SK-N-SH (cell line): ENCODE data around the gene SAMD8. TPM values are rescaled to one million over a fixed set of nuclear protein-coding genes. Genes with fewer than 3 reads are reported as not detected.

Experiments
- CTCF ChIA-PET: fragments of 300-600, 350-600 bp; formaldehyde crosslinking; extraction: SDS; loops from one replicate; lab custom pipeline; 2021; lab: Yijun Ruan, JAX
- POLR2A ChIA-PET: fragments of 350-600 bp; sonication (Branson Sonifier 250); formaldehyde crosslinking; extraction: SDS; loops from one replicate; lab custom pipeline; 2020; ENCODE audit warnings: antibody characterized with exemption, inconsistent platforms; lab: Yijun Ruan, JAX
- DNase-seq: peaks from one replicate; pipeline ENCODE4 v3.0.0; 2012
- H2AFZ ChIP-seq: fragments of 200-600 bp; sonication (generic); 2 replicates; pipeline ENCODE4 v1.8.1; 2016; ENCODE audit warnings: antibody characterized with exemption, mild to moderate bottlenecking, low read depth
- H3F3A ChIP-seq: fragments of 200-600 bp; sonication (generic); replicated peaks from 2 replicates; pipeline ENCODE3; 2016; ENCODE audit warnings: antibody characterized with exemption, mild to moderate bottlenecking; ENCODE audit not compliant: insufficient read depth
- H3K27ac ChIP-seq, 2 experiments: fragments of 200-500 bp in 1 of 2; fragments of 200-600 bp in 1 of 2; sonication (Bioruptor generic) in 1 of 2; sonication (generic), shearing (Covaris generic) in 1 of 2; 2 replicates each; pipeline versions ENCODE4 v1.5.1 to v1.6.1; 2014 to 2016; ENCODE audit warnings: low read depth in 2 of 2, inconsistent platforms in 1 of 2, low read length in 1 of 2, mild to moderate bottlenecking in 1 of 2, mixed read lengths in 1 of 2
- H3K27me3 ChIP-seq: fragments of 200-600 bp; sonication (generic), shearing (Covaris generic); 2 replicates; pipeline ENCODE4 v1.6.1; 2016; ENCODE audit warnings: mixed run types; ENCODE audit not compliant: insufficient read depth
- H3K36me3 ChIP-seq, 2 experiments: fragments of 200-500 bp in 1 of 2; fragments of 200-600 bp in 1 of 2; sonication (Bioruptor generic) in 1 of 2; sonication (generic) in 1 of 2; replicated peaks in 1 of 2; 2 replicates each; pipeline versions ENCODE3 to v1.5.1; 2014 to 2016; ENCODE audit warnings: low read length in 1 of 2, mild to moderate bottlenecking in 1 of 2; ENCODE audit not compliant: insufficient read depth in 2 of 2, control insufficient read depth in 1 of 2
- H3K4me1 ChIP-seq, 2 experiments: fragments of 200-500 bp in 1 of 2; fragments of 200-600 bp in 1 of 2; sonication (Bioruptor generic) in 1 of 2; sonication (generic), shearing (Covaris generic) in 1 of 2; 2 replicates each; pipeline versions ENCODE4 v1.5.1 to v1.6.1; 2014 to 2016; ENCODE audit warnings: low read depth in 1 of 2, low read length in 1 of 2, mixed run types in 1 of 2; ENCODE audit not compliant: insufficient read depth in 2 of 2, control insufficient read depth in 1 of 2
- H3K4me2 ChIP-seq: fragments of 200-600 bp; sonication (generic), shearing (Covaris generic); 2 replicates; pipeline ENCODE4 v1.6.1; 2017; ENCODE audit warnings: mixed run types
- H3K4me3 ChIP-seq, 2 experiments: fragments of 200-500 bp in 1 of 2; fragments of 200-600 bp in 1 of 2; sonication (Bioruptor generic) in 1 of 2; sonication (generic), shearing (Covaris generic) in 1 of 2; 2 replicates each; pipeline versions ENCODE4 v1.5.1 to v1.8.1; 2014 to 2016; ENCODE audit warnings: low read depth in 2 of 2, inconsistent platforms in 1 of 2, low read length in 1 of 2, mild to moderate bottlenecking in 1 of 2, mixed read lengths in 1 of 2, moderate library complexity in 1 of 2
- H3K79me2 ChIP-seq: fragments of 200-600 bp; sonication (generic); 2 replicates; pipeline ENCODE4 v1.8.1; 2017; ENCODE audit warnings: mild to moderate bottlenecking; ENCODE audit not compliant: insufficient read depth
- H3K9ac ChIP-seq: fragments of 200-600 bp; sonication (generic); 2 replicates; pipeline ENCODE4 v1.6.1; 2017; ENCODE audit warnings: mixed run types
- H3K9me2 ChIP-seq: fragments of 200-600 bp; sonication (generic); 2 replicates; pipeline ENCODE4 v1.6.1; 2017; ENCODE audit warnings: mixed run types
- H3K9me3 ChIP-seq: fragments of 200-600 bp; sonication (generic); 2 replicates; pipeline ENCODE4 v1.6.1; 2017; ENCODE audit warnings: mixed run types, mild to moderate bottlenecking, moderate library complexity
- H4K20me1 ChIP-seq: fragments of 200-600 bp; sonication (generic); 2 replicates; pipeline ENCODE4 v1.6.1; 2017; ENCODE audit warnings: mild to moderate bottlenecking, mixed run types; ENCODE audit not compliant: insufficient read depth
- CHD2 ChIP-seq: fragments of 150-350 bp; IDR thresholded peaks from 2 replicates; pipeline ENCODE4 v1.6.1; 2018; ENCODE audit warnings: low read length; ENCODE audit not compliant: partially characterized antibody
- EP300 ChIP-seq, 2 experiments: IDR thresholded peaks; 2 replicates each; pipeline versions ENCODE4 v1.4.0 to v1.6.1; 2012; ENCODE audit warnings: borderline replicate concordance in 1 of 2, low read depth in 1 of 2, low read length in 1 of 2
- EZH2phosphoT487 ChIP-seq: fragments of 200-600 bp; sonication (generic); IDR thresholded peaks from 2 replicates; pipeline ENCODE4 v1.6.1; 2017; ENCODE audit warnings: low read depth, mixed run types, mild to moderate bottlenecking, antibody characterized with exemption, moderate library complexity, borderline replicate concordance
- FOXJ3 ChIP-seq: sonication (generic); formaldehyde crosslinking; IDR thresholded peaks from 2 replicates; pipeline ENCODE4 v1.5.1; 2020; ENCODE audit warnings: mild to moderate bottlenecking, missing genetic modification reagents
- FOXM1 ChIP-seq: IDR thresholded peaks from 2 replicates; pipeline ENCODE4 v1.4.0; 2012; ENCODE audit warnings: low read depth, mild to moderate bottlenecking
- GATA2 ChIP-seq: sonication (generic); formaldehyde crosslinking; IDR thresholded peaks from 2 replicates; pipeline ENCODE4 v1.5.0; 2020; ENCODE audit warnings: mild to moderate bottlenecking, missing genetic modification reagents
- IRF3 ChIP-seq: fragments of 150-350 bp; IDR thresholded peaks from 2 replicates; pipeline ENCODE4 v1.6.1; 2016; ENCODE audit warnings: mild to moderate bottlenecking, low read depth, low read length
- MAX ChIP-seq: IDR thresholded peaks from 2 replicates; pipeline ENCODE4 v1.4.0; 2012; ENCODE audit warnings: low read depth
- MEF2A ChIP-seq: IDR thresholded peaks from 2 replicates; pipeline ENCODE4 v1.4.0; 2012; ENCODE audit warnings: low read depth, borderline replicate concordance
- MXI1 ChIP-seq: IDR thresholded peaks from 2 replicates; pipeline ENCODE4 v1.6.1; 2012; ENCODE audit warnings: mild to moderate bottlenecking, low read depth, low read length, improper control_type of control experiment
- NFIC ChIP-seq: IDR thresholded peaks from 2 replicates; pipeline ENCODE4 v1.4.0; 2012; ENCODE audit warnings: borderline replicate concordance
- NRF1 ChIP-seq: IDR thresholded peaks from 2 replicates; pipeline ENCODE4 v1.6.1; 2012; ENCODE audit warnings: low read depth, mild to moderate bottlenecking, low read length
- POLR2AphosphoS5 ChIP-seq: IDR thresholded peaks from 2 replicates; pipeline ENCODE4 v1.6.1; 2012; ENCODE audit warnings: low read depth, low read length
- RCOR1 ChIP-seq: fragments of 150-350 bp; IDR thresholded peaks from 2 replicates; pipeline ENCODE4 v1.6.1; 2017; ENCODE audit warnings: antibody characterized with exemption, low read length
- RXRA ChIP-seq: IDR thresholded peaks from 2 replicates; pipeline ENCODE4 v1.4.0; 2012; ENCODE audit warnings: low read depth, mild to moderate bottlenecking, borderline replicate concordance
- SMC3 ChIP-seq: IDR thresholded peaks from 2 replicates; pipeline ENCODE4 v1.6.1; 2012; ENCODE audit warnings: low read depth, low read length, improper control_type of control experiment
- YY1 ChIP-seq: IDR thresholded peaks from 2 replicates; pipeline ENCODE4 v1.4.0; 2012; ENCODE audit warnings: low read depth, mild to moderate bottlenecking
- WGBS: methylation state at CpG from one replicate; pipeline ENCODE4 v1.1.6; 2017; ENCODE audit warnings: low lambda C conversion rate; 5-methylcytosine and 5-hydroxymethylcytosine counted together
- polyA plus RNA-seq, 3 experiments: library from polyadenylated mRNA; depleted of rRNA; stranded (reverse); fragments of >200 nt; gene quantifications; 2 replicates each; pipeline ENCODE4 v1.2.3, GENCODE V29; 2012
- TF ChIP-seq, protein P1 (sequence below): IDR thresholded peaks from 2 replicates; pipeline ENCODE4 v1.6.1; 2012; ENCODE audit warnings: mild to moderate bottlenecking, low read depth, low read length, moderate library complexity
- TF ChIP-seq, protein P2 (sequence below): fragments of 200-600 bp; sonication (generic); IDR thresholded peaks from 2 replicates; pipeline ENCODE4 v1.6.1; 2017; ENCODE audit warnings: antibody characterized with exemption, mild to moderate bottlenecking, moderate library complexity

SAMD8 gene
- polyA plus RNA-seq, 1 of the 3 experiments (the other 2 are of a cell fraction): 9.7 TPM

GRCh38 chr10:75209921-75210281 is 98.4 kb downstream of the SAMD8 start:
- 2% methylated on average over 16 of the region's 19 CpGs for WGBS
- ChIA-PET CTCF (interaction anchor here (0.8 to 4.3 kb wide), 7 partner anchors 15 to 98 kb away, joined by 3 to 36 read pairs (median 5); partner anchors contain the start of genes COMTD1 and SAMD8), POLR2A (interaction anchor here (0.7 to 3.0 kb wide), 8 partner anchors 12 to 1033 kb away, joined by 3 to 15 read pairs (median 4); partner anchors contain the start of genes SAMD8 and ZNF503)

GRCh38 chr10:75210282-75211006 is 99.0 kb downstream of the SAMD8 start, which contains the start of gene VDAC2:
Gene VDAC2, plus strand, starts transcription at chr10:75210796. Its CDS starts 363 bp downstream, at chr10:75211159.
- Histone ChIP-seq H3K79me2 (peaks cover 48% of the 10 kb centered on the region), H3K27me3 (no peaks in the 10 kb centered on the region), H3K9me2 (no peaks in the 10 kb centered on the region), H3K9me3 (no peaks in the 10 kb centered on the region), H3F3A (peaks cover 20% of the 10 kb centered on the region), H3K36me3 (peaks cover 13 to 36% of the 10 kb centered on the region in 2 experiments), H2AFZ (peak within 1 kb of the TSS; percentile 82), H3K4me3 (peak within 1 kb of the TSS; percentile 84 to 93), H3K4me1 (peaks cover 13 to 15% of the 10 kb centered on the region in 2 experiments; a peak in 3 of 4 replicates), H3K4me2 (peak within 1 kb of the TSS; percentile 84), H3K9ac (peak within 1 kb of the TSS; percentile 100), H4K20me1 (peaks cover 20% of the 10 kb centered on the region), H3K27ac (peak within 1 kb of the TSS; percentile 96 to 98)
- ChIA-PET CTCF (interaction anchor here (0.8 to 4.3 kb wide), 7 partner anchors 15 to 73 kb away, joined by 3 to 36 read pairs (median 5); partner anchors contain the start of gene COMTD1), POLR2A (interaction anchor here (0.6 to 3.0 kb wide), 9 partner anchors 12 to 1034 kb away, joined by 3 to 15 read pairs (median 4); partner anchors contain the start of genes SAMD8 and ZNF503)
- 0% methylated on average over 3 of the region's 80 CpGs for WGBS
- peak; percentile 99 for DNase-seq
- TF ChIP-seq MAX (0 out of 2 replicates have a peak, but pooled peaks have one; percentile 1), FOXM1 (peak; percentile 34; the same call in 1 of the 2 replicates), RXRA (no peak), IRF3 (no peak), CHD2 (peak; percentile 86), RCOR1 (peak; percentile 44; the same call in 1 of the 2 replicates), GATA2 (CRISPR knock-in tag) (no peak)
- TF ChIP-seq, protein P1, sequence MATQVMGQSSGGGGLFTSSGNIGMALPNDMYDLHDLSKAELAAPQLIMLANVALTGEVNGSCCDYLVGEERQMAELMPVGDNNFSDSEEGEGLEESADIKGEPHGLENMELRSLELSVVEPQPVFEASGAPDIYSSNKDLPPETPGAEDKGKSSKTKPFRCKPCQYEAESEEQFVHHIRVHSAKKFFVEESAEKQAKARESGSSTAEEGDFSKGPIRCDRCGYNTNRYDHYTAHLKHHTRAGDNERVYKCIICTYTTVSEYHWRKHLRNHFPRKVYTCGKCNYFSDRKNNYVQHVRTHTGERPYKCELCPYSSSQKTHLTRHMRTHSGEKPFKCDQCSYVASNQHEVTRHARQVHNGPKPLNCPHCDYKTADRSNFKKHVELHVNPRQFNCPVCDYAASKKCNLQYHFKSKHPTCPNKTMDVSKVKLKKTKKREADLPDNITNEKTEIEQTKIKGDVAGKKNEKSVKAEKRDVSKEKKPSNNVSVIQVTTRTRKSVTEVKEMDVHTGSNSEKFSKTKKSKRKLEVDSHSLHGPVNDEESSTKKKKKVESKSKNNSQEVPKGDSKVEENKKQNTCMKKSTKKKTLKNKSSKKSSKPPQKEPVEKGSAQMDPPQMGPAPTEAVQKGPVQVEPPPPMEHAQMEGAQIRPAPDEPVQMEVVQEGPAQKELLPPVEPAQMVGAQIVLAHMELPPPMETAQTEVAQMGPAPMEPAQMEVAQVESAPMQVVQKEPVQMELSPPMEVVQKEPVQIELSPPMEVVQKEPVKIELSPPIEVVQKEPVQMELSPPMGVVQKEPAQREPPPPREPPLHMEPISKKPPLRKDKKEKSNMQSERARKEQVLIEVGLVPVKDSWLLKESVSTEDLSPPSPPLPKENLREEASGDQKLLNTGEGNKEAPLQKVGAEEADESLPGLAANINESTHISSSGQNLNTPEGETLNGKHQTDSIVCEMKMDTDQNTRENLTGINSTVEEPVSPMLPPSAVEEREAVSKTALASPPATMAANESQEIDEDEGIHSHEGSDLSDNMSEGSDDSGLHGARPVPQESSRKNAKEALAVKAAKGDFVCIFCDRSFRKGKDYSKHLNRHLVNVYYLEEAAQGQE: no peak

More at GRCh38 chr10:75209921-75210281, 98.4 kb downstream of the SAMD8 start:
- peaks cover 20% of the 10 kb centered on the region for H3F3A ChIP-seq
- no peaks in the 10 kb centered on the region for H3K27me3 ChIP-seq
- H3K4me1 ChIP-seq: peaks cover 13 to 15% of the 10 kb centered on the region in 2 experiments; a peak in 3 of 4 replicates
- peaks cover 13 to 31% of the 10 kb centered on the region in 2 experiments for H3K36me3 ChIP-seq
- peak; percentile 76 for DNase-seq
- H3K79me2 ChIP-seq: peaks cover 43% of the 10 kb centered on the region
- no peak for TF ChIP-seq EZH2phosphoT487
- no peak for TF ChIP-seq EP300 (IDR thresholded peaks at IDR 0.05; ENCODE audit: borderline replicate concordance in 1 of 2, low read depth in 1 of 2, low read length in 1 of 2)
- no peak for TF ChIP-seq MEF2A
- peak; percentile 92 for TF ChIP-seq MAX
- TF ChIP-seq CHD2: no peak
- no peak for TF ChIP-seq POLR2AphosphoS5
- 0 out of 2 replicates have a peak, but pooled peaks have one; percentile 5 for TF ChIP-seq GATA2 (CRISPR knock-in tag)
- TF ChIP-seq YY1: no peak
- no peak for TF ChIP-seq MXI1
- TF ChIP-seq NRF1: no peak
- TF ChIP-seq FOXJ3: no peak
- no peak for TF ChIP-seq RXRA
- TF ChIP-seq SMC3: no peak
- no peak for TF ChIP-seq NFIC
- no peak; the same call in 1 of the 2 replicates for TF ChIP-seq RCOR1
- TF ChIP-seq, protein P2, sequence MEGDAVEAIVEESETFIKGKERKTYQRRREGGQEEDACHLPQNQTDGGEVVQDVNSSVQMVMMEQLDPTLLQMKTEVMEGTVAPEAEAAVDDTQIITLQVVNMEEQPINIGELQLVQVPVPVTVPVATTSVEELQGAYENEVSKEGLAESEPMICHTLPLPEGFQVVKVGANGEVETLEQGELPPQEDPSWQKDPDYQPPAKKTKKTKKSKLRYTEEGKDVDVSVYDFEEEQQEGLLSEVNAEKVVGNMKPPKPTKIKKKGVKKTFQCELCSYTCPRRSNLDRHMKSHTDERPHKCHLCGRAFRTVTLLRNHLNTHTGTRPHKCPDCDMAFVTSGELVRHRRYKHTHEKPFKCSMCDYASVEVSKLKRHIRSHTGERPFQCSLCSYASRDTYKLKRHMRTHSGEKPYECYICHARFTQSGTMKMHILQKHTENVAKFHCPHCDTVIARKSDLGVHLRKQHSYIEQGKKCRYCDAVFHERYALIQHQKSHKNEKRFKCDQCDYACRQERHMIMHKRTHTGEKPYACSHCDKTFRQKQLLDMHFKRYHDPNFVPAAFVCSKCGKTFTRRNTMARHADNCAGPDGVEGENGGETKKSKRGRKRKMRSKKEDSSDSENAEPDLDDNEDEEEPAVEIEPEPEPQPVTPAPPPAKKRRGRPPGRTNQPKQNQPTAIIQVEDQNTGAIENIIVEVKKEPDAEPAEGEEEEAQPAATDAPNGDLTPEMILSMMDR: no peak
- TF ChIP-seq, all 33 proteins: peak for 2
- Histone ChIP-seq H3K4me3 (peak overlapping the region; percentile 84 to 93), H3K4me2 (peak overlapping the region; percentile 84), H3K27ac (peak overlapping the region; percentile 96 to 98), H3K9me2 (no peaks in the 10 kb centered on the region), H2AFZ (peak overlapping the region; percentile 82), H4K20me1 (peaks cover 19% of the 10 kb centered on the region), H3K9me3 (no peaks in the 10 kb centered on the region), H3K9ac (peak overlapping the region; percentile 100)
